ENCODE measurements around the gene ITGA2B.

GRCh38 chr17:44351464-44351863 lies 38.0 kb downstream of the ITGA2B start:
- no peak for TF ChIP-seq EP300 (IDR thresholded peaks at IDR 0.05; ENCODE audit: borderline replicate concordance in 1 of 2, low read depth in 2 of 2, low read length in 2 of 2)
- no peak for TF ChIP-seq MAX (IDR thresholded peaks at IDR 0.05)
- TF ChIP-seq CTCF (IDR thresholded peaks at IDR 0.05; ENCODE audit: control extremely low read depth in 1 of 3, insufficient read depth in 1 of 3, low read depth in 1 of 3, low read length in 3 of 3): no peak
- TF ChIP-seq TEAD4 (IDR thresholded peaks at IDR 0.05; ENCODE audit: low read depth, low read length): no peak
- TF ChIP-seq POLR2A (IDR thresholded peaks at IDR 0.05; ENCODE audit: control extremely low read depth in 1 of 2, low read depth in 2 of 2, low read length in 2 of 2): no peak
